ENCODE data around the gene TTYH1.

DNA sequence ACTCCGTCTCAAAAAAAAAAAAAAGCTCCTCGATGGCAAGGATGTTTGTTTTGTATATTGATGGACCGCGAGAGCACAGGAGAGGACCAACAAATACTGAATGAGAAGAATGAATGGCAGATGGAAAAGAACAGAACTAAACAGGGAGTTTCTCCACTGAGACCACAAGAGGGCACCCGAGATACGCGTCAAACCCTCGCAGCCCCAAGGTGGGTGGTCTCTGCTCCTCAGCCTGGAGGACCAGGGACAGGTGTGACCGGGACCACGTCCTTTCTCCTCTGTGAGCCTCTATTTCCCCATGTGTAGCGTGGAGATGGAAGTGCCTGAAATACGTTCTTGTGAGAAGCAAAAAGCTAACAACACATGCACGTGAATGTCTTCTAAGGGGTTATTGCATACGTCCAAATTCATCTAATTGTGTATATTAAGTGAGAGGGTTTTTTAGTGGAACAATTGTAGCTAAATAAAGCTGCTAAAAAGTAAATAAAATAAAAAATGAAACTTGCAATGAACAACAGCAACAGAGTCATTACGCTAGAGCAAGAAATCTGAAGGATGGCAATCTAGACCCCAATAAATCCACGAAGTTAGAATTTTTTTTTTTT is 66.2 kb downstream of the TTYH1 start:
- TF ChIP-seq, protein P1, sequence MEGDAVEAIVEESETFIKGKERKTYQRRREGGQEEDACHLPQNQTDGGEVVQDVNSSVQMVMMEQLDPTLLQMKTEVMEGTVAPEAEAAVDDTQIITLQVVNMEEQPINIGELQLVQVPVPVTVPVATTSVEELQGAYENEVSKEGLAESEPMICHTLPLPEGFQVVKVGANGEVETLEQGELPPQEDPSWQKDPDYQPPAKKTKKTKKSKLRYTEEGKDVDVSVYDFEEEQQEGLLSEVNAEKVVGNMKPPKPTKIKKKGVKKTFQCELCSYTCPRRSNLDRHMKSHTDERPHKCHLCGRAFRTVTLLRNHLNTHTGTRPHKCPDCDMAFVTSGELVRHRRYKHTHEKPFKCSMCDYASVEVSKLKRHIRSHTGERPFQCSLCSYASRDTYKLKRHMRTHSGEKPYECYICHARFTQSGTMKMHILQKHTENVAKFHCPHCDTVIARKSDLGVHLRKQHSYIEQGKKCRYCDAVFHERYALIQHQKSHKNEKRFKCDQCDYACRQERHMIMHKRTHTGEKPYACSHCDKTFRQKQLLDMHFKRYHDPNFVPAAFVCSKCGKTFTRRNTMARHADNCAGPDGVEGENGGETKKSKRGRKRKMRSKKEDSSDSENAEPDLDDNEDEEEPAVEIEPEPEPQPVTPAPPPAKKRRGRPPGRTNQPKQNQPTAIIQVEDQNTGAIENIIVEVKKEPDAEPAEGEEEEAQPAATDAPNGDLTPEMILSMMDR (IDR thresholded peaks at IDR 0.05): peak in 2 of 3 experiments; percentile 34 to 40
- TF ChIP-seq POLR2A (IDR thresholded peaks at IDR 0.05): no peak

Data from testis (tissue), 2 donors.